HK-2 (cell line): ENCODE results near the gene FAM81B.
"Not testable (repeated sequence)": the region's sequence is repeated elsewhere in the genome, so short reads cannot be mapped to it uniquely, and the experiment has no call there.

Experiments
- DNase-seq: peaks from one replicate; pipeline ENCODE4 v3.0.0-alpha.2; 2018; ENCODE audit not compliant: unreplicated experiment

FAM81B gene, protein sequence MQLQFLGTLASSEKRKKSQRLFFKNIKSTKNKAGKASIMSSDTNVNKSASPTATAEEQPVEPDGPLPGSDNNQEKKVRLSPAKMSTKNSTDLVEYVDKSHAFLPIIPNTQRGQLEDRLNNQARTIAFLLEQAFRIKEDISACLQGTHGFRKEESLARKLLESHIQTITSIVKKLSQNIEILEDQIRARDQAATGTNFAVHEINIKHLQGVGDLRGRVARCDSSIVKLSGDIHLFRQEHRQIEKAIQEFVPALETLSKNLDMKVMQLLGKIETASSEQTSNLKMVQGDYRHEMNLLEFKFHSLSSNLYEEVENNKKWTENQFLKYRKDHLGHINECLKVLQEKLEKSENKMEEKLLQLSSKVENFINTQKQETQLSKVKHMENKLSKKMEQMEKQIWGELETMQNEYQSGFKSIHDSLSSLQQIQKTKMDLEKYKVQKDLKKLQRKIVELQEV

DNA sequence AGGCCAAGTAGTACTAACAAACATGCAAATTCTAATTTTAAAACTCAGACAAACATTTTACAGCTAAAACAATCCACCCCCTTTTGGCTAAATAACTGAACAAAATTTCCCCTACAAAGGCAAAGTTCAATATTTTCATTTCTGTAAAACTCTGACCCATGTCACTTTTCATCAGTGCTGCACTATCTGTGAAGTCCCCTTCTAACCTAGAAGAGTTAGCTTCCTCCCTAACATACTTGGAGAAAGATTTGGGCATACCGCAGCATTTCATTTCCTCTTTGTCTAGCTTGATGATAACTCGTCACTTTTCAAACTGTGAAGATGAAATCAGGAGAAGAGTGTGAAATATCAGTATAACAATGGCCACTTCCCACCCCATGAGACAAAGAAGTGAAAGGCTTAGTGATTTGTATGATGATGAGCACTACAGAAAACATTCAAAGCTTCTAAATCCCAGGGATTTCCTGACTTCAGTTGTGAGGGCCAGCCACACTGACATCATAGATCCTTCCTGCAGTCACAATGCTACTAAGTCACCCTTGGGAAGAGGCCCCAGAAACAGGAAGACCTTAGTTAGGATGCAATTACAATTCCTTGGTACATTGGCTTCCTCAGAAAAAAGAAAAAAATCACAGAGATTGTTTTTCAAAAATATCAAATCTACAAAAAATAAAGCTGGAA is at the start of gene FAM81B:
Gene FAM81B, plus strand, starts transcription at position 555 of the 681 bp plus-strand sequence. Its CDS starts 24 bp downstream, at position 579.
- DNase-seq: no peak

GRCh38 chr5:95341444-95341843 is 49.7 kb upstream of the FAM81B start:
- not testable (repeated sequence) for DNase-seq

GRCh38 chr5:95347506-95348120 is 43.6 kb upstream of the FAM81B start:
- DNase-seq: no peak

GRCh38 chr5:95350631-95351030 is 40.5 kb upstream of the FAM81B start:
- no peak for DNase-seq

- no peak for DNase-seq
Measured at GRCh38 chr5:95352691-95353090, 38.5 kb upstream of the FAM81B start.

DNA sequence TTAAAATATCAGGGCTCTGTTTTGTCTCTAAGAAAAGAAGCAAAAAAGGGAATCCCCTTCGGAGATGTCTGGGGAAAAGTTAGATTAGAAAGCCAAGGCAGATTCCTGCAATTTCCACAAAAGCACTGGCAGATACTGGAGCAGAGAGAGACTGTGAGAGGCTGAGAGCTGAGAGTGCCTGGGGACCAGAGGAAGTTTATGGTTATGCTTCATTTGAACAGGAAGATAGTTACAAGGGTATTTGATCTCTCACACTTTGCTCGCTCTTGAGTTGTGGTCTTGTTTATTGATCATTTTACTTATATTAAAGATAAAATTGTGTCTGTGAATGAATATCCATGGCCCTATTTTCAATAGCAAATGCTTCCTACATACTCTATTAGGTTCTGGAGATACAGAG is 32.8 kb upstream of the FAM81B start:
- no peak for DNase-seq

DNA sequence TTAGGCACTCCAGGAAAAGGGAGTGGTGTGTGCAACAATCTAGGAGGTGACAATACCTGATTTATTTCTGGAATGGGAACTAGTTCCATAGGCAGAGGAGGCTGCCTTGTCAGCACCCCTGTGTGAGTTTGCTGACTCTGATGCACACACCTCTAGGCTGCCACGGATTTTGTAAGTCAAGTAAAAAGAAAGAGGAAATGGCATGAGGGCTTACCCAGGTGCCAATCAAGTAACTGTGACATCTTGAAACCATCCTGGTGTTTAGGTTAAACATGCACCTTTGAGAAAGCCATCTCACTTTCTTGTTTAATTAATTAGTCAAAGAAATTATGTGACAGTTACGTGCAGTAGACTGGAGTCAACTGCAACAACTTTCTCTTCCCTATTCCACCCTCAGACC is 32.3 kb upstream of the FAM81B start:
- DNase-seq: no peak

DNA sequence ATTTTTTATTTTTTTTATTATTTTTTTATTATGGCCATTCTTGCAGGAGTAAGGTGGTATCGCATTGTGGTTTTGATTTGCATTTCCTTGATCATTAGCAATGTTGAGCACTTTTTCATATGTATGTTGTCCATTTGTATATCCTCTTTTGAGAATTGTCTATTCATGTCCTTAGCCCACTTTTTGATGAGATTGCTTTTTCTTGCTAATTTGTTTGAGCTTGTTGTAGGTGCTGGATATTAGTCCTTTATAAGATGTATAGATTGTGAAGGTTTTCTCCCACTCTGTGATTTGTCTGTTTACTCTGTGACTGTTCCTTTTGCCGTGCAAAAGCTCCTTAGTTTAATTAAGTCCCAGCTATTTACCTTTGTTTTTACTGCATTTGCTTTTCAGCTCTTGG is 30.5 kb upstream of the FAM81B start:
- DNase-seq: not testable (repeated sequence)

DNA sequence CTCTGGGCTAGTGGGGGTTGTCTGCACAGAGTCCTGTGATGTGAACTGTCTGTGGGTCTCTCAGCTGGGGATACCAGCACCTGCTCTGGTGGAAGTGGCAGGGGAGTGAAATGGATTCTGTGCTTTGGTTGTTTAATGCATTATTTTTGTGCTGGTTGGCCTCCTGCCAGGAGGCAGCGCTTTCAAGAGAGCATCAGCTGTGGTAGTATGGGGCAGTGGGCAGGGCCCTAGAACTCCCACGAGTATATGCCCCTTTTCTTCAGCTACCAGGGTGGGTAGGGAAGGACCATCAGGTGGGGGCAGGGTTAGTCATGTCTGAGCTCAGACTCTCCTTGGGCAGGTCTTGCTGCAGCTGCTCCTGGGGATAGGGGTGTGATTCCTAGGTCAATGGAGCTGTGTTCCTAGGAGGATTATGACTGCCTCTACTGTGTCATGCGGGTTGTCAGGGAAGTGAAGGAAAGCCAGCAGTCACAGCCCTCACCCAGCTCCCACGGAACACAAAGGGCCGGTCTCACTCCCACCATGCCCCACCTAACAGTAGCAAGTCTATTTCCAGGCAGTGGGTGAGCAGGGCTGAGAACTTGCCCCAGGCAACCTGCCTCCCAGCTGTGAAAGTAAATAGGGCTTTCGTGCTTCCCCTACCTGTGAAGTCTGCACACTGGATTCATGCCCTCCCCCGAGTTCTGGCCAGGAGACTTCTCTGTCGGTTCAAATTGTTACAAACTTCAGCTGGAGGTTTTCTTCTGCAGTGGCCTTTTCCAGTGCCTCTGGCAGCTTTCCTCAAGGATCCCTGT is 25.7 kb upstream of the FAM81B start:
- no peak for DNase-seq

- DNase-seq: no peak
Measured at GRCh38 chr5:95369782-95370181, 21.4 kb upstream of the FAM81B start.

DNA sequence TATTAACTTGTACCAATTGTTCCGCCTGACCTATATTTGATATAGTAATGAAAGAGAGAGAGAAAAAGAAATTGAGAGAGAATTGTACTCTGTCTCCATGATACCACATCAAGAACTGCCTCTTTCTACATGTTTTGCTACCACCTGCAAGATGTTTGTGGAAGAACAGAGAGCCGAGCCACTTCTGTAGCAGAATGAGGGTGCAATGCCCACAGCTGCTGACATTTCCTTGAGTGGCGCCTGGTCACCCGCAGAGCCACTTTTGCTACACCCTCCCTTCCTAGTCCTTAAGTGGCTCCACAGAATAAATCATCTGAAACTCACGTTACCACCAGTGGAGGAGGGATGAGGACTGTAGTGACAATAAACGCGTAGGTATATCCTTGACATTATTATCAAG is 17.1 kb upstream of the FAM81B start:
- no peak for DNase-seq

- DNase-seq: no peak
Measured at GRCh38 chr5:95375591-95375990, 15.6 kb upstream of the FAM81B start.

DNA sequence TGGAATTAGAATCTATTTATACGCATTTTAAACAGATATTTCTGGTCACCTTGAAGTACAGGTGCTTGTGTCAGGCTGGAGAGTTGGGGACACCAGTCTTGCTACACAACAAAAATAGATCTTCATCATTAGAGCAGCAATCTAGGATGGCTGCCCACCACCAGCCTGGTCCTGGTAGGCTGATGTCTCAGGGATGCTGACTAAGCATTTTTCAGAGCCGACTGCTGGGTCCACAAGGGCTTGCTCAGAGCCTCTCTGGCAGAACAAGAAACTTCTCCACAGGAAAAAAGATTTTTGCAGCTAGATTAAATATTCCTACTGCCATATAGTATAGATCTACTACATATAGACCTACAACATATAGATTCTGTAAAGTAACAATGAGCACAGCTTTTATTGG is 12.0 kb upstream of the FAM81B start:
- no peak for DNase-seq

DNA sequence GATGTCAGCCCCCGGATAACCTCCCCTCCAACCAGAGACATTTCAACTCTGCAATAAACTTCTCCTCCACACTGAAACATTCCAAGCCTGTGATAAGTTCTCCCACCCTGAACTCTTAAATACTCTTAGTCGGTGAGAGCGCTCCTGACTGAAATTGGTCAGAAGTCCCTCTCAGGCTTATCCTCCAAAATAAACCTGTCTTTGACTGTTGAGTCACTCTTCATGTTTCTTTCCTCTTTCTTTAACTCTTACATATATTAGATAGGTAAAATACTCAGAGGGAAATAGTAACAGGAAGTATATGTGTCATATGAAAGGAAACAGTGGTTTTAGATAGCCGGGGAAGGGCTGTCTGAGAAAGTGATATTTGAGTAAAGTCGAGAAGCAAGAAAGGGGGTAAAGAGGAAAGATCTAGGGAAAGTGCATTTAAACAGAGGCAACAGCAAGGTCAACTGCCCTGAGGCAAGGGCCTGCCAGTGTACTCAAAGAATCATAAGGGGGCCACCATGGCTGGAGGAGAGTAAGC is 11.0 kb upstream of the FAM81B start:
- no peak for DNase-seq

DNA sequence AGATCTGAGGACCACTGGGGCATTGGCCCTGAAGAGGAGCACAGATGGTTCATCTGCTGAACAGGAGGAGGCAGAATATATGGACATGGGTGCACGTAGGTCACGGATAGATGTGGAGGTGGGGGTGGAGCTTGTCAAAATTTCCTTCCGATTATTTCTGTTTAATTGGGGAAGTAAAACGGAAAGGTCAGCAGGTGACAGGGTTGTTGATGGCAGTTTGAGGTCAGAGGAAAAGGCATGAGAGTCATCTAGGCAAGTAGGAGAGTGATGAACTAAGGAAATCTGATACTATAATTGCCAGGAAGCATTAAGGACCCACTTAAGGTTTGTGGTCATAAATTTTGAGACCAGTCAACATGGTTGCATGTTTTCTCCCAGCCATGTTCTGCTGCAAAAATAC is 8.4 kb upstream of the FAM81B start:
- no peak for DNase-seq

DNA sequence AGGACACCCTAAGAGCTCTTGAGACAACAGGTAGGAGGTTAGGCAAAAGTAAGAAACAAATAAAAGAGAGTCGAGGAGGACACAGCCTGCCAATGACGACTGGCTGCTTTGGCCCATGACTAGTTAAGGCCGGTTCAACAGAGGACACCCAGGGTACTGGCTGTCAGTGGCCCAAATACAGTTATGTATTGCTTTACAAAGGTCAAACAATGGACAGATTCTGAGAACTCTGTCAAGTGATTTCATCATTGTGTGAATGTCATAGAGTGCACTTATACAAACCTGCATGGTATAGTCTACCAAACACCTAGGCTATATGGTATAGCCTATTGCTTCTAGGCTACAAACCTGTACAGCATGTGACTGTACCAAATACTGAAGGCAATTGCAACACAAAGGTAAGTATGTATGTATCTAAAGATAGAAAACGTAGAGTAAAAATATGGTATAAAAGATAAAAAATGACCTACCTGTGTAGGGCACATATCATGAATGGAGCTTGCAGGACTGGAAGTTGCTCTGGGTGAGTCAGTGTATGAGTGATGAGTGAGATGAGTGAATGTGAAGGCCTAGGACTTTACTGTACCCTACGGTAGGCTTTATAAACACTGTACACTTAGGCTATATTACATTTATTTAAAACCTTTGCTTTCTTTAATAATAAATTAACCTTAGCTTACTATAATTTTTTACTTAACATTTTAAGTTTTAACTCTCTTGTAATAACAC is 6.5 kb upstream of the FAM81B start:
- DNase-seq: no peak

DNA sequence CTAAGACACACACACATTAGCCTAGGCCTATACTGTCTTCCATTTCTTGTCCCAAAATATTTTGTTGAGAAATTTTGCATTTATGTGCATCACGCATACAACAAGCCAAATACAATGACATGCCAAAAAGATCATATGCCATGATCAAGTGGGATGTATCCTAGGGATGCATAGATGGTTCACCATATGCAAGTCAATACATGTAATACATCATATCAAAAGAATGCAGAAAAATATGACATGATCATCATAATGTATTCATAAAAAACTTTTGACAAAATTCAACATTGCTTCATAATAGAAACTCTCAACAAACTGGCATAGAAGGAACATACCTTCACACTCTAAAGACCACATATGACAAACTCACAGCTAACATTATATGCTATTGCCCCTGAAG is 5.8 kb upstream of the FAM81B start:
- DNase-seq: no peak

DNA sequence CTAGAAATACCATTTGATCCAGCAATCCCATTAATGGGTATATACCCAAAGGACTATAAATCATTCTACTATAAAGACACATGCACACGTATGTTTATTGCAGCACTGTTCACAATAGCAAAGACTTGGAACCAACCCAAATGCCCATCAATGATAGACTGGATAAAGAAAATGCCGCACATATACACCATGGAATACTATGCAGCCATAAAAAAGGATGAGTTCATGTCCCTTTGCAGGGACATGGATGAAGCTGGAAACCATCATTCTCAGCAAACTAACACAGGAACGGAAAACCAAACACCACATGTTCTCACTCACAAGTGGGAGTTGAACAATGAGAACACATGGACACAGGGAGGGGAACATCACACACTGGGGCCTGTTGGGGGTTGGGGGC is 799 bp downstream of the FAM81B start:
- not testable (repeated sequence) for DNase-seq

DNA sequence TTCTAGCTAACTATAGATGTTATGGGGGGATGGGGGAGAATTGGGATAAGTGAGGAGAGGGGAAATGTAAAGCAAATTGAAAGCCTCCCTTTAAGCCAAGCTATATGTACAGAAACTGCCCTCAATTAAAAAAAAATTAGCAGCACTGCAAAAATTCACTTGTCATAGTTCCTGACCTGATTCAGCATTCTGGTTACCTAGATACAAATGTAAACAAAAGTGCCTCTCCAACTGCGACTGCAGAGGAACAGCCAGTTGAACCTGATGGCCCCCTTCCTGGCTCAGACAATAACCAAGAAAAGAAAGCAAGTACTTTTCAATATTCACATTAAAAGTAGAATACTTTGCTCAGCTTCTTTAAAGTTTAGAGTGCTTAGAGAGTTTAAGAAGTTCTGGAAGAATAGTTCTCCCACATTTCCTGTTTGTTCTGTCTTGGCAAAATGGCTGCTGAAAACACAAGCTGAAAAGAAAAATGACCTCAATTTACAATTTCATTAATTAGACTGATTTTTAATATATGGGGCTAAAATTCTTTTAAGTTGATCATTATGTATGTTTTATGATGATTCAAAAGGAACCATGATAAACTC is 1.5 kb downstream of the FAM81B start:
- no peak for DNase-seq

- DNase-seq: no peak
Measured at GRCh38 chr5:95393279-95393678, 2.1 kb downstream of the FAM81B start.

DNA sequence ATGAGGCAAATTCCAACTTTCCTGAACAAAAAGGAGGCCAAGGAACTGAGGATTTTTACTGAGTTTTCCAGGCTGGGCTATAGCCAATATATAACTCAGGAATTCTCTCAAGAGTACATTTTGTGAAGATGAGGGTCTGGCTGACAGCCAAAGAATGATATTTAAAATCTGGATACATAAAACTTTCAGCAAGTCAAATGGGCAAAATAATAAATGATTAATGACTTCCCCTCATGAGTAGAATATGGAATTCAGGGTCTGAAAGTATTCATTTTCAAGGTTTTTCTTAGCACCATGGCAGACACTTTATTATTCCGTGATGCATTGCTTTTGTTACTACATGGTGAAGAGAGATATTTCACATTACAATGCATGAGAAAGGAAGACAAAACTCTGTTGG is 7.8 kb downstream of the FAM81B start:
- DNase-seq: no peak
